HCT116 (cell line): ENCODE results near the gene GPR150. TPM values are rescaled to one million over a fixed set of nuclear protein-coding genes. Genes with fewer than 3 reads are reported as not detected.

Source experiments
- ATAC-seq: fragments of 200-7000 bp; cut with Tn5 transposase; 2 replicates; pipeline ENCODE4 v1.9.1; 2020; ENCODE audit warnings: mild to moderate bottlenecking, moderate library complexity
- BruUV-seq: library from RNA; stranded (reverse); fragments of 400-500 nt; replicated peaks from 2 replicates; lab custom pipeline; 2021; lab: Mats Ljungman, UMichigan
- CTCF ChIA-PET: fragments of 300-600 bp; sonication (Branson Sonifier 250); formaldehyde crosslinking; loops from one replicate; lab custom pipeline; 2021; ENCODE audit warnings: antibody characterized with exemption; lab: Charles Lee
- POLR2A ChIA-PET: fragments of 300-600, 350-600 bp; sonication (Branson Sonifier 250); formaldehyde crosslinking; loops from one replicate; lab custom pipeline; 2021; ENCODE audit warnings: antibody characterized with exemption; lab: Charles Lee
- RAD21 ChIA-PET, 2 experiments: fragments of 300-600 bp; sonication (Branson Sonifier 250); formaldehyde crosslinking; loops; one replicate each; lab custom pipeline; 2023; ENCODE audit warnings: low total read pairs in 2 of 2; ENCODE audit not compliant: uncharacterized antibody in 2 of 2, unreplicated experiment in 2 of 2, low non-redundant PET in 1 of 2; lab: Charles Lee
- DNase-seq: peaks from one replicate; pipeline ENCODE4 v3.0.0-alpha.2; 2010; ENCODE audit warnings: low read depth, low spot score
- H2AFZ ChIP-seq: fragments of 200-600 bp; shearing (Covaris generic), sonication (generic); 2 replicates; pipeline ENCODE4 v1.6.1; 2017; ENCODE audit warnings: low read depth, mixed run types, mixed read lengths, antibody characterized with exemption, low read length; ENCODE audit not compliant: poor library complexity, severe bottlenecking
- H3K27ac ChIP-seq: 2 replicates; pipeline ENCODE4 v1.5.1; 2012; ENCODE audit warnings: low read depth, low read length
- H3K27me3 ChIP-seq: fragments of 200-600 bp; sonication (generic); 2 replicates; pipeline ENCODE4 v1.6.1; 2016; ENCODE audit warnings: mixed run types, low read length, mixed read lengths; ENCODE audit not compliant: insufficient read depth
- H3K36me3 ChIP-seq, 2 experiments: fragments of 200-500 bp in 1 of 2; fragments of 200-600 bp in 1 of 2; sonication (Bioruptor generic) in 1 of 2; sonication (generic) in 1 of 2; 2 replicates each; pipeline versions ENCODE4 v1.5.1 to v1.6.1; 2014 to 2016; ENCODE audit warnings: low read length in 2 of 2, inconsistent platforms in 1 of 2, mixed read lengths in 1 of 2, mixed run types in 1 of 2; ENCODE audit not compliant: insufficient read depth in 2 of 2, control insufficient read depth in 1 of 2
- H3K4me1 ChIP-seq, 2 experiments: fragments of 200-600 bp in 1 of 2; sonication (generic) in 1 of 2; 2 replicates each; pipeline versions ENCODE4 v1.5.1 to v1.6.1; 2012 to 2017; ENCODE audit warnings: low read length in 2 of 2, inconsistent platforms in 1 of 2, mild to moderate bottlenecking in 1 of 2, mixed read lengths in 1 of 2, mixed run types in 1 of 2, moderate library complexity in 1 of 2; ENCODE audit not compliant: insufficient read depth in 2 of 2, control insufficient read depth in 1 of 2
- H3K4me2 ChIP-seq: fragments of 200-600 bp; sonication (generic); 2 replicates; pipeline ENCODE4 v1.6.1; 2017; ENCODE audit warnings: mixed run types, low read length, mixed read lengths
- H3K4me3 ChIP-seq, 2 experiments: fragments of 200-600 bp in 1 of 2; sonication (generic) in 1 of 2; replicated peaks in 1 of 2; 2 replicates each; pipeline ENCODE4 v1.5.1; 2011 to 2016; ENCODE audit warnings: low read length in 2 of 2, control low read depth in 1 of 2, low read depth in 1 of 2, mild to moderate bottlenecking in 1 of 2, mixed read lengths in 1 of 2, mixed run types in 1 of 2
- H3K79me2 ChIP-seq: fragments of 200-600 bp; sonication (generic); 2 replicates; pipeline ENCODE4 v1.6.1; 2017; ENCODE audit warnings: mild to moderate bottlenecking, mixed run types, low read length, moderate library complexity, mixed read lengths; ENCODE audit not compliant: insufficient read depth
- H3K9ac ChIP-seq: fragments of 200-600 bp; sonication (generic); 2 replicates; pipeline ENCODE4 v1.6.1; 2016; ENCODE audit warnings: low read length, mixed read lengths
- H3K9me2 ChIP-seq: fragments of 200-600 bp; sonication (generic), shearing (Covaris generic); 2 replicates; pipeline ENCODE4 v1.6.1; 2017; ENCODE audit warnings: mixed run types, mild to moderate bottlenecking, moderate library complexity; ENCODE audit not compliant: insufficient read depth
- H3K9me3 ChIP-seq, 2 experiments: fragments of 200-500 bp in 1 of 2; fragments of 200-600 bp in 1 of 2; sonication (Bioruptor generic) in 1 of 2; sonication (generic) in 1 of 2; 2 replicates each; pipeline ENCODE4 v1.6.1; 2014 to 2017; ENCODE audit warnings: low read length in 2 of 2, mixed read lengths in 2 of 2, inconsistent platforms in 1 of 2, low read depth in 1 of 2, mild to moderate bottlenecking in 1 of 2, mixed run types in 1 of 2, moderate library complexity in 1 of 2; ENCODE audit not compliant: control insufficient read depth in 1 of 2, insufficient read depth in 1 of 2
- H4K20me1 ChIP-seq: fragments of 200-600 bp; sonication (generic), shearing (Covaris generic); 2 replicates; pipeline ENCODE4 v1.6.1; 2017; ENCODE audit warnings: mixed run types, mild to moderate bottlenecking, moderate library complexity; ENCODE audit not compliant: insufficient read depth
- CEBPB ChIP-seq: IDR thresholded peaks from 2 replicates; pipeline ENCODE4 v1.6.1; 2012; ENCODE audit warnings: low read depth
- ELF1 ChIP-seq: IDR thresholded peaks from 2 replicates; pipeline ENCODE4 v1.6.1; 2012; ENCODE audit warnings: low read depth, borderline replicate concordance
- EZH2 ChIP-seq: fragments of 200-600 bp; sonication (generic); IDR thresholded peaks from 2 replicates; pipeline ENCODE4 v1.6.1; 2017; ENCODE audit warnings: antibody characterized with exemption, mixed run types
- JUND ChIP-seq: IDR thresholded peaks from 2 replicates; pipeline ENCODE4 v1.6.1; 2012
- POLR2A ChIP-seq: IDR thresholded peaks from 2 replicates; pipeline ENCODE4 v1.7.0; 2011; ENCODE audit warnings: borderline replicate concordance; ENCODE audit not compliant: insufficient read depth, insufficient read length; ENCODE audit errors: extremely low read depth
- POLR2AphosphoS5 ChIP-seq: IDR thresholded peaks from 2 replicates; pipeline ENCODE4 v1.6.1; 2011; ENCODE audit warnings: mild to moderate bottlenecking, low read depth, low read length, moderate library complexity
- RAD21 ChIP-seq: IDR thresholded peaks from 2 replicates; pipeline ENCODE4 v1.6.1; 2012; ENCODE audit warnings: low read depth, mild to moderate bottlenecking
- REST ChIP-seq: IDR thresholded peaks from 2 replicates; pipeline ENCODE4 v1.6.1; 2012; ENCODE audit warnings: low read depth
- SP1 ChIP-seq: IDR thresholded peaks from 2 replicates; pipeline ENCODE4 v1.6.1; 2012; ENCODE audit warnings: low read depth
- SRF ChIP-seq: IDR thresholded peaks from 2 replicates; pipeline ENCODE4 v1.6.1; 2012; ENCODE audit warnings: low read depth
- TCF7L2 ChIP-seq: IDR thresholded peaks from 2 replicates; pipeline ENCODE4 v1.7.0; 2011; ENCODE audit warnings: borderline replicate concordance, inconsistent platforms; ENCODE audit not compliant: insufficient read depth, insufficient read length; ENCODE audit errors: extremely low read depth
- ZBTB33 ChIP-seq: IDR thresholded peaks from 2 replicates; pipeline ENCODE4 v1.6.1; 2011; ENCODE audit warnings: mild to moderate bottlenecking, low read length, moderate library complexity; ENCODE audit not compliant: insufficient replicate concordance; ENCODE audit errors: extremely low read depth
- ZFX ChIP-seq: fragments of 450-650 bp; IDR thresholded peaks from 2 replicates; pipeline ENCODE4 v1.6.1; 2017
- ZNF274 ChIP-seq: fragments of 200-500 bp; sonication (Bioruptor generic); IDR thresholded peaks from 2 replicates; pipeline ENCODE4 v1.6.1; 2014; ENCODE audit warnings: mild to moderate bottlenecking, low read depth, low read length, inconsistent platforms
- intact Hi-C: fragments of 100-400 bp; cut with micrococcal nuclease; formaldehyde crosslinking; loops from 2 replicates; pipeline ENCODE4 v1.10.0; 2022
- total RNA-seq: library from RNA; stranded (reverse); gene quantifications from one replicate; pipeline ENCODE4 v1.2.1, GENCODE V29; 2021; ENCODE audit not compliant: unreplicated experiment

The GPR150 gene
- total RNA-seq, 1 experiment from 2014 or later = not detected

- TF ChIP-seq ZBTB33 (no peak), JUND (no peak), RAD21 (no peak), SP1 (no peak), ZNF274 (no peak), SRF (no peak)
These were observed 29.4 kb downstream of the GPR150 start (continued) for GRCh38 chr5:95649274-95649673.

- H3K36me3 ChIP-seq = no peaks in the 10 kb centered on the region
- ChIA-PET RAD21 (no interaction called here), CTCF (no interaction called here)
- no peak overlapping the region for H2AFZ ChIP-seq
- no peaks in the 10 kb centered on the region for H3K9me2 ChIP-seq
- intact Hi-C loops = loop anchor here (5.0 kb wide), 1 partner anchor 687 kb away; no protein-coding TSS in a partner anchor
- no peaks in the 10 kb centered on the region for H3K79me2 ChIP-seq
- no peak overlapping the region for H3K27ac ChIP-seq
- H4K20me1 ChIP-seq = no peaks in the 10 kb centered on the region
- no peak overlapping the region for H3K4me3 ChIP-seq
- TF ChIP-seq EZH2 = no peak
- no peak for TF ChIP-seq SRF
- no peak for TF ChIP-seq TCF7L2
- no peak for TF ChIP-seq RAD21
- no peak for TF ChIP-seq POLR2A
- TF ChIP-seq REST = no peak
- no peak for TF ChIP-seq POLR2AphosphoS5
- TF ChIP-seq CEBPB = no peak
- TF ChIP-seq ZFX = no peak
- no peak for TF ChIP-seq ELF1
- TF ChIP-seq, all 23 proteins: peak for 0
- Histone ChIP-seq H3K4me1 (peaks cover 9 to 23% of the 10 kb centered on the region in 2 experiments; a peak in 3 of 4 replicates), H3K9me3 (no peaks in the 10 kb centered on the region), H3K4me2 (no peak overlapping the region), H3K9ac (no peak overlapping the region), H3K27me3 (no peaks in the 10 kb centered on the region)
- BruUV-seq = no TSS peak
- ATAC-seq (no peak), DNase-seq (no peak)
- POLR2A ChIA-PET = no interaction called here
These were observed 30.1 kb downstream of the GPR150 start for GRCh38 chr5:95649842-95650620.
